ENCODE measurements around the gene TRNAU1AP.

- no peak for TF ChIP-seq ZNF274 (IDR thresholded peaks at IDR 0.05; ENCODE audit: insufficient read depth, insufficient read length)
- TF ChIP-seq, protein P1, sequence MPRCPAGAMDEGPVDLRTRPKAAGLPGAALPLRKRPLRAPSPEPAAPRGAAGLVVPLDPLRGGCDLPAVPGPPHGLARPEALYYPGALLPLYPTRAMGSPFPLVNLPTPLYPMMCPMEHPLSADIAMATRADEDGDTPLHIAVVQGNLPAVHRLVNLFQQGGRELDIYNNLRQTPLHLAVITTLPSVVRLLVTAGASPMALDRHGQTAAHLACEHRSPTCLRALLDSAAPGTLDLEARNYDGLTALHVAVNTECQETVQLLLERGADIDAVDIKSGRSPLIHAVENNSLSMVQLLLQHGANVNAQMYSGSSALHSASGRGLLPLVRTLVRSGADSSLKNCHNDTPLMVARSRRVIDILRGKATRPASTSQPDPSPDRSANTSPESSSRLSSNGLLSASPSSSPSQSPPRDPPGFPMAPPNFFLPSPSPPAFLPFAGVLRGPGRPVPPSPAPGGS (IDR thresholded peaks at IDR 0.05; ENCODE audit: borderline replicate concordance, insufficient read depth, low read depth, low read length, poor library complexity, severe bottlenecking) = no peak
- TF ChIP-seq POLR2A (IDR thresholded peaks at IDR 0.05; ENCODE audit: low read depth, low read length) = no peak
These were observed 14.0 kb downstream of the TRNAU1AP start for GRCh38 chr1:28566931-28567330.

All from GM12878 (cell line).